G401.6 (cell line): ENCODE results near the gene SEPTIN1.

Experiments used
- FAIRE-seq: peaks from 2 replicates; lab custom pipeline; 2012; peaks lifted over from hg19 to GRCh38; lab: Jason Lieb, UNC

Gene SEPTIN1

DNA sequence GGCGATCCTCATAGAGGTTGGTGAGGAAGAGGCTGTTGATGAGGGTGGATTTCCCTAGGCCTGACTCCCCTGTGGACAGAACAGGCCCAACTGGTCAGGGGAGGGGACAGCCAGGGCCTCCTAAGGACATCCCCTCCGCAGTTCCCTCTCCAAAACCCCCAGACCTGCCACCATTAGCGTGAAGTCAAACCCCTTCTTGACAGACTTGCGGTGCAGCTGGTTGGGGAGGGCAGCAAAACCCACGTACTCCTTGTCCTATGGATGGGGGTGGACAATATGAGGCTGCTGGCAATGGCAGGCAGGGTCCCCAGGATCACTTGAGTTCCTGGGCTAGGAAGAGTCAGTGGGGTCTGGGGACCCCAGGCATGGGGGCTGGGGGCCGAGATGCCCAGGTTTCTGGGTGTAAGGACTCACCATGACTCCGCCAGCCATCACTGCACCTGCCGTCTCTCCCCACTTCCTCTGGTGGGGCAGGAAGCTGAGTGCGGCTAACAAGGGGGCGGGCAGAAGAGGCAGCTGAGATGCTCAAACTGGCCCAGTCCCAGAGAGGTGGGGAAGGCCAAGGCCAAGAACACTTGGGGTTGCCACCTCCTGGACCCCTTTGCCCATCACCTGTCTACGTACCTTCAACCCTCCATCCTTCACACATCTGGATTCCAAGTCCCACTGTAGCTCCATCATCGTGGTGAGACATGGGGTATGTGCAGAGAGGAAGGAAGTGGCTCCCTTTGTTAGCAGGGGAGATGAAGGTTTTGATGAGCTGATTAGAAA lies at the start of gene SEPTIN1:
Gene SEPTIN1, minus strand, starts transcription at position 451 of the 771 bp plus-strand sequence. Its CDS starts 19 bp downstream, at position 432.
- FAIRE-seq = no peak

DNA sequence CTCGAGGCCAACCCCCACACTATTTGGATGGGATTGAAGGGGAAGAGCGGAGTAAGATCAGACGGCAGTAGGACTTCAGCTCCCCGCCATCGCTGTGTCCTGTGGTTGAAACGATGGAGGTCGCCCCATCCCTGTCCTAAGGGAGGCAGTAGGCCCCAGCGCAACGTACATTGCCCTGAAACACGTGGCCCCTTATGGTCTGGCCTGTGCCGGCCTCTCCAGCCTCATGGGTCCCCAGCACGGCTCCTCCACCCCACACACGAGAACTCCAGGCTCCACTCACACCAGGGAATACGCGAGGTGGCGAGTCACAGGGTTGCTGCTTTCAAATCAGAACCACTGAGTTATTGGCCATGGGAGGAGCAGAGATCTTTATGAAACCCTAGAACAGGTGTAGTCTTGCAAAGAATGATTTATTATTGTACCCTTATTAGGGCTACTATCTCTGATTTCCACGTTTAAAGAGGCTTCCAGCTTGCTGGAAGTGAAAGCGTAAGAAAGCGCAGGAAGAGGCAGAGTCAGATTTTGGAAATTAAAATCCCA lies 48.1 kb upstream of the SEPTIN1 start:
- no peak for FAIRE-seq

GRCh38 chr16:30429678-30430427 lies 47.5 kb upstream of the SEPTIN1 start, which contains the start of gene DCTPP1:
Gene DCTPP1, minus strand, starts transcription at chr16:30430030. Its CDS starts 50 bp downstream, at chr16:30429980.
- peak; percentile 98 for FAIRE-seq

GRCh38 chr16:30429418-30429677 lies 47.0 kb upstream of the SEPTIN1 start:
- no peak for FAIRE-seq

- FAIRE-seq = no peak
Measured at GRCh38 chr16:30428055-30428454, 45.7 kb upstream of the SEPTIN1 start.

DNA sequence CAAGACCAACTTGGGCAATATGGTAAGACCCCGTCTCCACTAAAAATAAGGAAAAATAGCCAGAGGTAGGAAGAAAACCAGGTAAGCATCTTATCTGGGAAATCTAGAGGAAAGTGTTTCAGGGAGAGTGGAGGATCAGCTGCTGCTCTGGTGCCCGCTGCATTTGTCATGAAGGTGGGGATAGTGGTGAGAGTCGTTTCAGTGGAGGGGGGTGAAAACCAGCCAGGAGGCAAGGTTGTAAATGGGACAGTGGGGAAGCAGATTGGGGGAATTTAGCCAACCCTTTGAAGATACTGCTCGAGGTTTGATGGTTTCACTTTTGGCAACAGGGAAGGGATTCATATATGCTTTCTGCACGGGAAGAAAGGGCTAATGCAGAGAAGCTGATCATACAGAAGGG lies 38.6 kb upstream of the SEPTIN1 start:
- FAIRE-seq = no peak

DNA sequence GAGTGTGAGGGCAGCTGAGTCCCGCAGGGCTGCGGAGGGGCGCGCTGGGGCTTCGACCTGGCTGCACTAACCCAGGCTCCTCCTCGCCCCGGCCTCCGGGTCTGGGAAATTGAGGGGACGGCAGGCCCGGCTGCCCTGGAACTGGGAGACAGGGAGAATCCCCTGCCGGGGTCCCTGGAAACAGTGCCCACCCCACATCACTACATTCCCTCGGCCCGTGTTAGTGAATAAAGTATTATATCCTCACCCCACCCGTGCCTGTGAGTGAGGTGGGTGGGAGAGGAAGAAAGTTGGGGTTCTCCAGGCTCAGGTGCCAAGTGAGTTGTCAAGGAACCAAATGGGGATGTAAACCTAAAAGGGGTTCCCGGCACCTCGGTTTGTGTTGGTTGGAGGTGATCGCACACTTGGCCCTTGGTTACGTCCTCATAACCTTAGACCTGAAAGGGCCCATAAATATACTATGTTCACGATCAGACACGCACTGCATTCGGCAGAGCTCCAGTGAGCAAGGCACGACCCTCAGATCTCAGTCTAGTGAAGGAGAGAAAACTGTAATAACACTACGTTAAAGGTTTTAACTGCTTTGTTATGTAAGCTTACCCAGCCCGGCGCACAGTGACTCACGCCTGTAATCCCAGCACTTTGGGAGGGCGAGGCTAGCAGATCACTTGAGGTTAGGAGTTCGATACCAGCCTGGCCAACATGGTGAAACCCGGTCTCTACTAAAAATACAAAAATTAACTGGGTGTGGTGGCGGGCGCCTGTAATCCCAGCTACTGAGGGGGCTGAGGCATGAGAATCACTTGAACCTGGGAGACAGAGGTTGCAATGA lies 36.2 kb upstream of the SEPTIN1 start:
- no peak for FAIRE-seq

DNA sequence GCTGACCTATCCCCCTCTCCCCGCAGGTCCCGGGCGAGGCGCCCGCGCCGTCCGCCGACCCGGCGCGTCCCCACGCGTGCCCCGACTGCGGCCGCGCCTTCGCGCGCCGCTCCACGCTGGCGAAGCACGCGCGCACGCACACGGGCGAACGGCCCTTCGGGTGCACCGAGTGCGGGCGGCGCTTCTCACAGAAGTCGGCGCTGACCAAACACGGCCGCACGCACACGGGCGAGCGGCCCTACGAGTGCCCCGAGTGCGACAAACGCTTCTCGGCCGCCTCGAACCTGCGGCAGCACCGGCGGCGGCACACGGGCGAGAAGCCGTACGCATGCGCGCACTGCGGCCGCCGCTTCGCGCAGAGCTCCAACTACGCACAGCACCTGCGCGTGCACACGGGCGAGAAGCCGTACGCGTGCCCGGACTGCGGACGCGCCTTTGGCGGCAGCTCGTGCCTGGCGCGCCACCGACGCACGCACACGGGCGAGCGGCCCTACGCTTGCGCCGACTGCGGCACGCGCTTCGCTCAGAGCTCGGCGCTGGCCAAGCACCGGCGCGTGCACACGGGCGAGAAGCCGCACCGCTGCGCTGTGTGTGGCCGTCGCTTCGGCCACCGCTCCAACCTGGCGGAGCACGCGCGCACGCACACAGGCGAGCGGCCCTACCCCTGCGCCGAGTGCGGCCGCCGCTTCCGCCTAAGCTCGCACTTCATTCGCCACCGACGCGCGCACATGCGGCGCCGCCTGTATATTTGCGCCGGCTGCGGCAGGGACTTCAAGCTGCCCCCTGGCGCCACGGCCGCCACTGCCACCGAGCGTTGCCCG lies 35.4 kb upstream of the SEPTIN1 start:
- no peak for FAIRE-seq

- no peak for FAIRE-seq
Measured at GRCh38 chr16:30416624-30417528, 34.5 kb upstream of the SEPTIN1 start.

- no peak for FAIRE-seq
Measured at GRCh38 chr16:30416047-30416603, 33.8 kb upstream of the SEPTIN1 start.

DNA sequence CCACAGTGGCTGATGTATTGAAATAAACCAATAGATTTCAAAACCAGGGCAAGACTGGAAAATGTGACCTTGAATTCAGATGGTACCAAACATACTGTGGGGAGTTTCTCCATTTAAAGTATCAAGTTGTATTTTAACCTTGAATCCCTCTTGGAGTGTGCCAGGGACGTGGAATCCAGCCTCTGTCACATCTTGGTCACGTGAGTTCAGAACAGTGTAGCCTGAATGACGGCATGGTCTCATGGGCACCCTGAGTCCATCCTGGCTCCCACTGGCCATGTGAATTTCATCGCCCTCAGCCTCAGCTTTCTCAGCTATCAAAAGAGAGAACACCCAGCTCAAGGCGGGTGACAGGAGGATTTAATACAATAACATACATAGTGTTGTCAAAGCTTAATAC lies 31.8 kb upstream of the SEPTIN1 start:
- FAIRE-seq = no peak

- FAIRE-seq = no peak
Measured at GRCh38 chr16:30413112-30413806, 30.9 kb upstream of the SEPTIN1 start.

DNA sequence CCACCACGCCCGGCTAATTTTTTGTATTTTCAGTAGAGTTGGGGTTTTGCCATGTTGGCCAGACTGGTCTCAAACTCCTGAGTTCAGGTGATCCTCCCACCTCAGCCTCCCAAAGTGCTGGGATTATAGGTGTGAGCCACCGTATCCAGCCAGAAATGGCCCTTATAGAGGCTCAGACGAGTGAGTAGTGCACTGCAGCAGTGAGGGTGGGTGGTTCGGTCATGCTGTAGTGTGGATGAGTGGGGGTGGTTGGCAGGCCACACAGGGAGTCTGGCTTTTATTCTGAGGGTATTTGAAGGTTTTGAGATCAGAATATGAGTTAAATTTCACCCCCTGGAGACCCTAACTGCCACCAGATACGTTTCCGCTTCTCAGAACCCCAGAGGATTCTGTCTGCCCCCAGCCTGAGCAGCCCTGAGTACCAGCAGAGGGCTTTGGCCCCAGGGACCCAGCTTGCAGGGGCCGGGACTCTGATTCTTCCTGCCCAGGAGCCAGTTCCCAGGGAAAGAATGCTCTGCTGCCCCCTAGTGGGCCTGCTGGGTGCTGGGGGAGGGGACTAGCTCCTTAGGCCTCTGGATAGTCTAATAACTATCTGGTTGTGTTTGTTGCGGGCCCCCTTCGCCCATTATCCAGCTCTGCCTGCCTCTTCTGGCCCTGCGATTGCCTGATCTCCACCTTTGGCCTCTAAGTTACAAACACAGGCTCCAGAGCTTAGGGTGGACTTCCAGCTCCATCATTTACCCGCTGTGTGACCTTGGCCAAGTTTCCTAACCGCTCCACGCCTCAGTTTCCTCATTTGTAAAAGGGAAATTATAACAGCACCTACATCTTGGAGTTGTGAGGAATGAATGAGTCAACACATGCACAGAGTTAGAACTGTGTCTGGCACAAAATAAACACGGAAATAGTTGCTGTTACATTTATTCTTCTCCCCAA lies 27.0 kb upstream of the SEPTIN1 start:
- no peak for FAIRE-seq

DNA sequence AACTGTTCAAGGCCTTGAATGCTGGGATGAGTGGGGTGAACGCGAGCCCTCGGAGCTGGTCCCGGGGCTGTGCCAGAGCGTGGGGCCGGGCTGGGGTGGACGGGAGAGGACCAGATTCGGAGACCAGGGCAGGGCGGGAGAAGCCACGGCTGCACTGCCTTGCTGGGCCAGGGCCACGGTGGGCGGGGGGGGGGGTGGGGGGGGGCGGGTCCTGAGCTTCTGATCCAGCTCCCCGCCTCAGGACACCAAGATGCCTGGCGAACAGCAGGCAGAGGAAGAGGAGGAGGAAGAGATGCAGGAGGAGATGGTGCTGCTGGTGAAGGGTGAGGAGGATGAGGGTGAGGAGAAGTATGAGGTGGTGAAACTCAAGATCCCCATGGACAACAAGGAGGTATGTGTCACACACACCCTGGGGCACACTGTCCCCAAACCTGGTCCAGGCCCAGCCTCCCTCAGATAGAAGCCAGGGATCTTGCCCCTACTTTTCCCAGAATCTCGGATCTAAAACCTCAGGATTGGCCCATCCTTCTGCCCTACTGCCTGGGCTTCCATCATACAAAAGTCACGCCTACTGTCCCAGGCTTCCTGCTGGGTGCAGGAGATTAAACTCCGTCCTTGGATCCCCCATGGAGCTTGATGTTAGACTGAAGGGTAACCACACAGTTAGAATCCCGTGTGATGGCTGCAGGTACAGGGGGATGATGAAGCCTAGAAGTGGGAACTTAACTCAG lies 25.6 kb upstream of the SEPTIN1 start:
- FAIRE-seq = no peak

- no peak for FAIRE-seq
Measured at GRCh38 chr16:30407102-30407803, 24.9 kb upstream of the SEPTIN1 start, which contains the start of gene ZNF771. Gene ZNF771, plus strand, starts transcription at chr16:30407606. Its CDS starts 448 bp downstream, at chr16:30408054.

- FAIRE-seq = no peak
Measured at GRCh38 chr16:30406795-30407101, 24.4 kb upstream of the SEPTIN1 start.

- FAIRE-seq = no peak
Measured at GRCh38 chr16:30401768-30402425, 19.5 kb upstream of the SEPTIN1 start.
